ENCODE results near the gene ZDHHC4.

ZDHHC4 gene

GRCh38 chr7:6577369-6578113 lies at the start of gene ZDHHC4:
ZDHHC4 (plus strand) TSS chr7:6577454; CDS start chr7:6580562, 3,108 bp downstream.
- peak; percentile 96 for DNase-seq (ENCODE audit: low spot score)

GRCh38 chr7:6528401-6529130 lies 48.7 kb upstream of the ZDHHC4 start:
- DNase-seq (ENCODE audit: low spot score), result no peak

- no peak for DNase-seq (ENCODE audit: low spot score)
These were observed 47.6 kb upstream of the ZDHHC4 start for GRCh38 chr7:6529643-6530042.

- DNase-seq (ENCODE audit: low spot score), result peak; percentile 86
These were observed 46.4 kb upstream of the ZDHHC4 start for GRCh38 chr7:6530626-6531491.

GRCh38 chr7:6531492-6532279 lies 45.6 kb upstream of the ZDHHC4 start:
- no peak for DNase-seq (ENCODE audit: low spot score)

GRCh38 chr7:6532516-6532915 lies 44.7 kb upstream of the ZDHHC4 start:
- DNase-seq (ENCODE audit: low spot score), result no peak

GRCh38 chr7:6533893-6534495 lies 43.3 kb upstream of the ZDHHC4 start:
- DNase-seq (ENCODE audit: low spot score), result no peak

- DNase-seq (ENCODE audit: low spot score), result no peak
These were observed 40.7 kb upstream of the ZDHHC4 start for GRCh38 chr7:6536262-6537260.

- DNase-seq (ENCODE audit: low spot score), result no peak
These were observed 34.9 kb upstream of the ZDHHC4 start for GRCh38 chr7:6542368-6542767.

- DNase-seq (ENCODE audit: low spot score), result no peak
These were observed 31.7 kb upstream of the ZDHHC4 start for GRCh38 chr7:6545398-6546126.

GRCh38 chr7:6546498-6547251 lies 30.6 kb upstream of the ZDHHC4 start:
- DNase-seq (ENCODE audit: low spot score), result no peak

- no peak for DNase-seq (ENCODE audit: low spot score)
These were observed 29.9 kb upstream of the ZDHHC4 start for GRCh38 chr7:6547400-6547799.

GRCh38 chr7:6551016-6551511 lies 26.2 kb upstream of the ZDHHC4 start, which contains the start of gene GRID2IP:
GRID2IP (minus strand) TSS chr7:6551461; CDS start chr7:6551436, 25 bp downstream.
- no peak for DNase-seq (ENCODE audit: low spot score)

GRCh38 chr7:6553448-6554044 lies 23.7 kb upstream of the ZDHHC4 start:
- no peak for DNase-seq (ENCODE audit: low spot score)

- DNase-seq (ENCODE audit: low spot score), result no peak
These were observed 22.4 kb upstream of the ZDHHC4 start for GRCh38 chr7:6554848-6555247.

- no peak for DNase-seq (ENCODE audit: low spot score)
These were observed 21.1 kb upstream of the ZDHHC4 start for GRCh38 chr7:6556196-6556595.

GRCh38 chr7:6558837-6559236 lies 18.4 kb upstream of the ZDHHC4 start:
- DNase-seq (ENCODE audit: low spot score), result no peak

GRCh38 chr7:6559896-6560295 lies 17.4 kb upstream of the ZDHHC4 start:
- no peak for DNase-seq (ENCODE audit: low spot score)

Measured in germinal center (tissue), 1 donor.